Neuronal stem cell (in vitro differentiated cells): Measurements from ENCODE around the gene CTNNA1.

Experiments used
- DNase-seq: peaks from one replicate; pipeline ENCODE4 v3.0.0-alpha.2; 2013; ENCODE audit warnings: low spot score
- H2AFZ ChIP-seq: one replicate; pipeline ENCODE4 v1.6.1; 2013; ENCODE audit warnings: mild to moderate bottlenecking, low read length, inconsistent platforms
- H2AK5ac ChIP-seq: 2 replicates; pipeline ENCODE4 v1.6.1; 2013; ENCODE audit warnings: low read depth, mild to moderate bottlenecking, inconsistent platforms, low read length, moderate library complexity, mixed read lengths
- H2BK120ac ChIP-seq: 2 replicates; pipeline ENCODE4 v1.6.1; 2013; ENCODE audit warnings: low read depth, mild to moderate bottlenecking, inconsistent platforms, low read length, moderate library complexity, mixed read lengths
- H2BK12ac ChIP-seq: one replicate; pipeline ENCODE4 v1.6.1; 2013; ENCODE audit warnings: low read length, inconsistent platforms
- H2BK15ac ChIP-seq: 2 replicates; pipeline ENCODE4 v1.6.1; 2013; ENCODE audit warnings: mild to moderate bottlenecking, low read length, inconsistent platforms, mixed read lengths
- H2BK5ac ChIP-seq: one replicate; pipeline ENCODE4 v1.6.1; 2013; ENCODE audit warnings: inconsistent platforms, mild to moderate bottlenecking, low read length, moderate library complexity
- H3K14ac ChIP-seq: one replicate; pipeline ENCODE4 v1.6.1; 2013; ENCODE audit warnings: low read length, inconsistent platforms
- H3K18ac ChIP-seq: 2 replicates; pipeline ENCODE4 v1.6.1; 2013; ENCODE audit warnings: low read length, inconsistent platforms
- H3K23ac ChIP-seq: 2 replicates; pipeline ENCODE4 v1.6.1; 2013; ENCODE audit warnings: low read depth, mild to moderate bottlenecking, mixed read lengths, low read length, inconsistent platforms; ENCODE audit not compliant: poor library complexity
- H3K27ac ChIP-seq: replicated peaks from 3 replicates; pipeline ENCODE4 v1.5.1; 2013; ENCODE audit warnings: low read length, inconsistent platforms
- H3K27me3 ChIP-seq, 3 experiments: 2 replicates each; pipeline ENCODE4 v1.6.1; 2013; ENCODE audit warnings: low read length in 3 of 3, mild to moderate bottlenecking in 2 of 3, inconsistent platforms in 1 of 3, low read depth in 1 of 3, mixed read lengths in 1 of 3, moderate library complexity in 1 of 3; ENCODE audit not compliant: control insufficient read depth in 3 of 3, insufficient read depth in 3 of 3
- H3K36me3 ChIP-seq, 2 donors: replicated peaks in 1 of 2; 2 replicates each; pipeline ENCODE4 v1.6.1; 2013; ENCODE audit warnings: low read length in 2 of 2; ENCODE audit not compliant: control insufficient read depth in 2 of 2, insufficient read depth in 2 of 2
- H3K4ac ChIP-seq: 2 replicates; pipeline ENCODE4 v1.6.1; 2013; ENCODE audit warnings: inconsistent platforms, mild to moderate bottlenecking, low read length, moderate library complexity
- H3K4me1 ChIP-seq, 2 donors: 1 replicate in 1 of 2; 2 replicates in 1 of 2; pipeline ENCODE4 v1.6.1; 2013; ENCODE audit warnings: low read length in 2 of 2, low read depth in 1 of 2; ENCODE audit not compliant: control insufficient read depth in 2 of 2, insufficient read depth in 1 of 2
- H3K4me2 ChIP-seq: one replicate; pipeline ENCODE4 v1.6.1; 2013; ENCODE audit warnings: mild to moderate bottlenecking, low read length, inconsistent platforms; ENCODE audit not compliant: insufficient read depth, poor library complexity, severe bottlenecking
- H3K4me3 ChIP-seq, 2 donors: 2 replicates each; pipeline ENCODE4 v1.5.1; 2013; ENCODE audit warnings: low read length in 2 of 2, mild to moderate bottlenecking in 2 of 2, inconsistent platforms in 1 of 2, moderate library complexity in 1 of 2
- H3K79me1 ChIP-seq: one replicate; pipeline ENCODE4 v1.6.1; 2013; ENCODE audit warnings: low read depth, mild to moderate bottlenecking, inconsistent platforms, low read length, moderate library complexity
- H3K9ac ChIP-seq: one replicate; pipeline ENCODE4 v1.6.1; 2013; ENCODE audit warnings: mild to moderate bottlenecking, low read depth, low read length, inconsistent platforms; ENCODE audit not compliant: poor library complexity
- H3K9me3 ChIP-seq, 2 donors: replicated peaks in 1 of 2; 2 replicates each; pipeline versions ENCODE3 to v1.6.1; 2013; ENCODE audit warnings: low read length in 2 of 2, mild to moderate bottlenecking in 2 of 2, inconsistent platforms in 1 of 2, low read depth in 1 of 2, mixed read lengths in 1 of 2, moderate library complexity in 1 of 2; ENCODE audit not compliant: control insufficient read depth in 2 of 2, insufficient read depth in 1 of 2
- H4K8ac ChIP-seq: one replicate; pipeline ENCODE4 v1.6.1; 2013; ENCODE audit warnings: low read depth, mild to moderate bottlenecking, inconsistent platforms, low read length, moderate library complexity
- H4K91ac ChIP-seq: one replicate; pipeline ENCODE4 v1.6.1; 2013; ENCODE audit warnings: low read length, low read depth, mild to moderate bottlenecking, inconsistent platforms; ENCODE audit not compliant: poor library complexity
- WGBS, 2 donors: extraction: QIAGEN DNeasy Blood & Tissue Kit; methylation state at CpG; one replicate each; pipeline ENCODE4 v1.1.7; 2013; ENCODE audit warnings: missing lambda C conversion rate in 2 of 2, mixed read lengths in 1 of 2; ENCODE audit not compliant: insufficient read length in 2 of 2, insufficient replicate concordance in 1 of 2; ENCODE audit errors: extremely low coverage in 2 of 2; 5-methylcytosine and 5-hydroxymethylcytosine counted together

Gene CTNNA1

DNA sequence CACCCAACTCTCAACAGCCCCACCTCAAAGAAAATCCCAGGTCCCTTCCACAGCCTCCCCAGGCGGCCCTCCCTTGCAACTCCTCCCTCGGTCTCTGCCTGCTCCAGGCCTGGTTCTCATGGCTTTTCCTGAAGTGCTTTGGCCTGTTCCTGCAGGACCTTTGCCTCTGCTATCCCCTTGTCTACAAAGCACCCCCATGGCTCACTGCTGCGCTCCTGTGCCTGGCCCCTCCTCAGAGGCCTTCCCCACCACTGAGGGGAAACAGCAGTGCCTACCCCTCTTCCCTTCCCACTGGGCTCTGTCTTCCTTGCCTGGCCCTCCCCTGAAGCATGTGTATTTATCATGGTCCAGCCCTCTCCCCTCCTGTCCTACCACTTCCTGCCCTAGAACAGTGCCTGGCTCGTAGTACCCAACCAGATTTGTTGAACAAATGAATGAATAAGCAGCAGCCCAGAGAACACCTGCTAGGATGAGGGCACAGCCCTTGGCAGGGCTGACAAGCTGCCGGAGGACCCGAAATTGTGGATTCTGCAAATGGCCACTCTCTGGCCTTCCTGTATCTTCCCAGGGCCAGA is 190.5 kb downstream of the CTNNA1 start:
- Histone ChIP-seq H3K36me3 (peaks cover 7 to 17% of the 10 kb centered on the region in 2 donors), H3K18ac (peak overlapping the region; percentile 71), H4K91ac (no peak overlapping the region), H3K23ac (peak overlapping the region; percentile 20), H3K14ac (peak overlapping the region; percentile 47), H3K27me3 (no peaks in the 10 kb centered on the region), H4K8ac (no peak overlapping the region), H3K9me3 (peaks cover 0 to 5% of the 10 kb centered on the region in 2 donors), H2BK12ac (no peak overlapping the region), H2AK5ac (peak overlapping the region; percentile 57), H3K4me3 (no peak overlapping the region), H3K27ac (no peak overlapping the region), H3K4ac (no peak overlapping the region), H2BK5ac (peak overlapping the region; percentile 91), H2BK120ac (peak overlapping the region; percentile 77), H3K4me2 (no peak overlapping the region), H3K4me1 (peaks cover 28 to 34% of the 10 kb centered on the region in 2 donors), H3K79me1 (peaks cover 7% of the 10 kb centered on the region), H2AFZ (no peak overlapping the region), H2BK15ac (no peak overlapping the region), H3K9ac (no peak overlapping the region)
- no CpG with 5 or more reads among the region's 6 CpGs for WGBS, 2 donors
- DNase-seq = no peak

DNA sequence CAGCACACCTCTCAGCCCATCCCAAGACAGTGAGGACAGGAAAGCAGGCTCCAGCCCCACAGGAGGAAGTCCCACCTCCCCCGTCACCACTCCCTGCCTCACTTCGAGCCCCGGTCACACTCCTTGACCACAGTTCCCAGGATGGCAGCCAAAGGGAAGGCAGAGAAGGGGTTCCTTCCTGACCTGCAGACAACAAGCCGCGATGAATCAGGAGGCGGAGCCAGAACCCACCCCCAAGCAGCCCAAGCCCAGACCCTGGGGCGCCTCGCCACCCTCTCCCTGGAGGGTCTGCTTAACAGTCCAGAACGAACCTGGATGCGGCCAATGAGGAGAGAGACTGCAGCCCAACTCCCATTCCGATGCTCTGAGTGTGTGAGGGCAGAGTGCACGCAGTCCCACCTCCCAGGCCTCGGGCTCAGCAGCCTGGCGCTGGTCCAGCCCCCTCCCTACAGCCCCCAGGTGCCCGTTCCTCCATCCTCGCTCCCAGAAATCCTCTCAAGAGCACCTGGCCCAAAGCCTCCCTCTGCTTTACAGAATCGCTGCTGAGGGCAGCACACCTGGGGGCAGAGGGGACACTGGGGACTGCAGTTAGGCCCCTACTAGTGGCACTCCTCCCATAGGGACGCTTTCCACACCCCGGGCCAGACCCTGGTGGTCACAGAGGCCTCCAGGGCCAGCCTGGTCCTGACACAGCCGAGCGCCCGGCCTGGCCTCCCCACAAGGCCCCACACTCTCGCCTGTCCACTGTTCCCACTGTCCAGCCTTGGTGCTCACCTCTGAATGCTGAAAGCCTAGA is 191.5 kb downstream of the CTNNA1 start:
- Histone ChIP-seq H2BK12ac (no peak overlapping the region), H3K4me3 (no peak overlapping the region), H3K9ac (no peak overlapping the region), H3K27ac (no peak overlapping the region), H3K23ac (peak overlapping the region; percentile 45), H3K4me2 (no peak overlapping the region), H3K18ac (peak overlapping the region; percentile 86), H3K27me3 (no peaks in the 10 kb centered on the region), H2BK120ac (peak overlapping the region; percentile 16), H4K8ac (no peak overlapping the region), H3K14ac (peak overlapping the region; percentile 63), H2BK15ac (peak overlapping the region; percentile 65), H3K4me1 (peaks cover 32 to 39% of the 10 kb centered on the region in 2 donors), H2AK5ac (peak overlapping the region; percentile 79), H4K91ac (no peak overlapping the region), H3K79me1 (peaks cover 7% of the 10 kb centered on the region), H2AFZ (no peak overlapping the region), H3K4ac (no peak overlapping the region), H2BK5ac (peak overlapping the region; percentile 91), H3K9me3 (peaks cover 0 to 5% of the 10 kb centered on the region in 2 donors), H3K36me3 (peaks cover 7 to 17% of the 10 kb centered on the region in 2 donors)
- WGBS, 2 donors = no CpG with 5 or more reads among the region's 23 CpGs
- DNase-seq = no peak

DNA sequence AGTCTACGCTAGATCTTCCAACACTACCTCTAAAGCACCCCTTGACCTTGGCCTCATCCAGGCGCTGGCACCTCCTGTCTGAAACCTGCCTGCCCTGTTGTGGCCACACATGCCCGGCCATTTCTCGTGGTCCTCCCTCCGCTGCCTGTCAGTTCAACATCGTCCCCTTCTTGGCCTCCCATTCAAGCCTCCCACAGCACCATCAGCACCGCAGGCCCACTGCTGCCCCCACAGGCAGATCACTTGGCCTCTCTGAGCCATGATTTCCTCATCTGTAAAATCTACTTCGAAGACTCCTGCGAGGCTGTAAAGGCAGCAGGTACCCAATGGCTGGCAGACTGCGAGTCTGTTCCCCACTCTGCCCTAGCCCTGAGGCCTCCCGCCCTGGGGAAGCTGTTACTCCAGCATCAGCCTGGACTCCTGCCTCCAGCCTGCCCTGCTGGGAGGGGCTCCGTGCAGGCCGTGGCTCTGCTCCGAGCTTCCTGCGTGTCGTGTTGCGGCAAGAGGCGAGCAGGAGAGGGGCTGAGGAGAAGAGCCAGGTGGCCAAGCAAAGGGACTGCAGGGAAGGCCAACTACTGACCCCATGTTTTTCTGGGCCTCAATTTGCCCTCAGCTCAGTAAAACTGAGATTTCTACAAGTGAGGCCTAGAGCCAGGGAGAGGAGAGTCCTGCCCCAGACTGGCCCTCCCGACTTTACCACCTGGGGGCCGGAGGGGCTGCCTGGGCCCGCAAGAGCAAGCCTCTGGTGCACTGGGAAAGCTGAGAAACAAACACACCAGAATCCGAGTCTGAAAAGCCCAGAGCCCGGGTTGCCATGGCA is 192.4 kb downstream of the CTNNA1 start:
- no CpG with 5 or more reads among the region's 23 CpGs for WGBS, 2 donors
- H2BK12ac ChIP-seq = peak overlapping the region; percentile 24
- H3K4ac ChIP-seq = no peak overlapping the region
- H4K91ac ChIP-seq = peak overlapping the region; percentile 11
- peak overlapping the region; percentile 72 for H3K9ac ChIP-seq
- H2AFZ ChIP-seq = peak overlapping the region; percentile 74
- H3K18ac ChIP-seq = peak overlapping the region; percentile 96
- H2BK120ac ChIP-seq = no peak overlapping the region
- H3K27ac ChIP-seq = peak overlapping the region; percentile 78
- H2BK5ac ChIP-seq = peak overlapping the region; percentile 91
- peaks cover 32 to 39% of the 10 kb centered on the region in 2 donors for H3K4me1 ChIP-seq
- peaks cover 7 to 17% of the 10 kb centered on the region in 2 donors for H3K36me3 ChIP-seq
- no peak overlapping the region for H3K14ac ChIP-seq
- peaks cover 0 to 5% of the 10 kb centered on the region in 2 donors for H3K9me3 ChIP-seq
- H2AK5ac ChIP-seq = peak overlapping the region; percentile 59
- peak overlapping the region; percentile 16 for H3K23ac ChIP-seq
- peaks cover 7% of the 10 kb centered on the region for H3K79me1 ChIP-seq
- H4K8ac ChIP-seq = peak overlapping the region; percentile 19
- peak overlapping the region; percentile 63 for H3K4me2 ChIP-seq
- peak overlapping the region; percentile 65 for H2BK15ac ChIP-seq
- no peaks in the 10 kb centered on the region for H3K27me3 ChIP-seq
- DNase-seq = peak; percentile 88
- H3K4me3 ChIP-seq = no peak overlapping the region
